HG02973 (cell line): ENCODE measurements around the gene ATOSB.

Experiments used
- ATAC-seq: cut with Tn5 transposase; IDR thresholded peaks from one replicate; pipeline ENCODE4 v1.9.1; 2021; ENCODE audit warnings: moderate library complexity; ENCODE audit not compliant: unreplicated experiment

ATOSB gene

GRCh38 chr9:35114113-35114839 lies 1.4 kb downstream of the ATOSB start:
- ATAC-seq: no peak

GRCh38 chr9:35112257-35113020 lies 3.2 kb downstream of the ATOSB start:
- ATAC-seq: no peak

- peak; percentile 59 for ATAC-seq
These were observed 4.4 kb downstream of the ATOSB start for GRCh38 chr9:35111001-35111933.

GRCh38 chr9:35110327-35110761 lies 5.3 kb downstream of the ATOSB start:
- no peak for ATAC-seq

- ATAC-seq: no peak
These were observed 6.6 kb downstream of the ATOSB start for GRCh38 chr9:35108946-35109575.

- ATAC-seq: no peak
These were observed 7.2 kb downstream of the ATOSB start for GRCh38 chr9:35108461-35108860.

- no peak for ATAC-seq
These were observed 8.1 kb downstream of the ATOSB start for GRCh38 chr9:35107297-35108290.

GRCh38 chr9:35106343-35106730 lies 9.3 kb downstream of the ATOSB start:
- ATAC-seq: no peak

GRCh38 chr9:35105571-35106342 lies 9.9 kb downstream of the ATOSB start:
- no peak for ATAC-seq

- no peak for ATAC-seq
These were observed 10.5 kb downstream of the ATOSB start for GRCh38 chr9:35105126-35105525.

GRCh38 chr9:35104586-35104985 lies 11.1 kb downstream of the ATOSB start:
- no peak for ATAC-seq

- ATAC-seq: no peak
These were observed 11.9 kb downstream of the ATOSB start for GRCh38 chr9:35103660-35104191.

- ATAC-seq: peak; percentile 83
These were observed 12.6 kb downstream of the ATOSB start, which contains the start of gene STOML2 for GRCh38 chr9:35102769-35103659. STOML2 (minus strand) TSS chr9:35103131; CDS start chr9:35103094, 37 bp downstream.

- no peak for ATAC-seq
These were observed 13.2 kb downstream of the ATOSB start for GRCh38 chr9:35102465-35102768.

- no peak for ATAC-seq
These were observed 18.1 kb downstream of the ATOSB start for GRCh38 chr9:35097573-35097972.

GRCh38 chr9:35096035-35096849 lies 19.4 kb downstream of the ATOSB start, which contains the start of gene PIGO:
PIGO (minus strand) TSS chr9:35096591; CDS start chr9:35095565, 1,026 bp downstream.
- ATAC-seq: peak; percentile 78

GRCh38 chr9:35091536-35091935 lies 24.1 kb downstream of the ATOSB start:
- no peak for ATAC-seq
